K562 (cell line): ENCODE measurements around the gene MGST1. TPM values are rescaled to one million over a fixed set of nuclear protein-coding genes. Genes with fewer than 3 reads are reported as not detected.

Experiments used
- ATAC-seq: fragments of 200-7000 bp; cut with Tn5 transposase; 3 replicates; pipeline ENCODE4 v1.9.1; 2020; ENCODE audit warnings: moderate library complexity
- BruUV-seq: library from RNA; stranded (reverse); fragments of 400-500 nt; replicated peaks from 2 replicates; lab custom pipeline; 2021; lab: Mats Ljungman, UMichigan
- CTCF ChIA-PET: fragments of 300-600 bp; formaldehyde crosslinking; extraction: SDS; loops from one replicate; lab custom pipeline; 2021; ENCODE audit warnings: low intra/inter-chr PET ratio; lab: Yijun Ruan, JAX
- POLR2A ChIA-PET: fragments of 300-600, 350-650 bp; sonication (Branson Sonifier 250); formaldehyde crosslinking; extraction: SDS; loops from one replicate; lab custom pipeline; 2021; ENCODE audit warnings: antibody characterized with exemption, inconsistent platforms; lab: Yijun Ruan, JAX
- DNase-seq, 4 experiments: peaks; one replicate each; pipeline versions ENCODE4 v3.0.0 to v3.0.0-alpha.2; 2011 to 2018; ENCODE audit warnings: low spot score in 3 of 4, mixed read lengths in 3 of 4; ENCODE audit errors: extremely low read depth in 1 of 4
- FAIRE-seq: peaks from 2 replicates; lab custom pipeline; 2011; peaks lifted over from hg19 to GRCh38; lab: Jason Lieb, UNC
- H2AFZ ChIP-seq: 2 replicates; pipeline ENCODE4 v1.6.0; 2011; ENCODE audit warnings: low read depth, low read length, control low read depth, inconsistent platforms
- H3K27ac ChIP-seq: fragments of 200-600 bp; 3 replicates; pipeline ENCODE4 v1.8.0; 2011; ENCODE audit warnings: low read depth, mild to moderate bottlenecking, control low read depth, inconsistent platforms, low read length, moderate library complexity, mixed read lengths; ENCODE audit errors: extremely low read depth
- H3K27me3 ChIP-seq, 2 experiments: fragments of 300-600 bp in 1 of 2; 2 replicates in 1 of 2; 3 replicates in 1 of 2; pipeline versions ENCODE4 v1.6.0 to v1.8.0; 2011; ENCODE audit warnings: inconsistent platforms in 2 of 2, low read length in 2 of 2, mild to moderate bottlenecking in 1 of 2, mixed read lengths in 1 of 2, moderate library complexity in 1 of 2; ENCODE audit not compliant: control insufficient read depth in 2 of 2, insufficient read depth in 2 of 2
- H3K36me3 ChIP-seq: fragments of 300-600 bp; 3 replicates; pipeline ENCODE4 v1.8.0; 2011; ENCODE audit warnings: mild to moderate bottlenecking, low read length, inconsistent platforms; ENCODE audit not compliant: control insufficient read depth, insufficient read depth
- H3K4me1 ChIP-seq, 2 experiments: fragments of 200-600 bp in 1 of 2; replicated peaks in 1 of 2; 2 replicates in 1 of 2; 3 replicates in 1 of 2; pipeline versions ENCODE4 v1.5.1 to v1.8.0; 2011; ENCODE audit warnings: inconsistent platforms in 2 of 2, low read length in 2 of 2, mild to moderate bottlenecking in 1 of 2, mixed read lengths in 1 of 2, moderate library complexity in 1 of 2; ENCODE audit not compliant: control insufficient read depth in 2 of 2, insufficient read depth in 2 of 2
- H3K4me2 ChIP-seq: 2 replicates; pipeline ENCODE4 v1.6.1; 2011; ENCODE audit warnings: low read length, control low read depth, inconsistent platforms, mixed read lengths; ENCODE audit not compliant: insufficient read depth
- H3K4me3 ChIP-seq: fragments of 200-600 bp; sonication (generic), shearing (Covaris generic); 2 replicates; pipeline ENCODE4 v1.5.1; 2016; ENCODE audit warnings: control low read depth, inconsistent platforms
- H3K79me2 ChIP-seq: fragments of 200-600 bp; 3 replicates; pipeline ENCODE4 v1.8.0; 2011; ENCODE audit warnings: low read length, inconsistent platforms; ENCODE audit not compliant: control insufficient read depth, insufficient read depth
- H3K9ac ChIP-seq, 2 experiments: 2 replicates each; pipeline versions ENCODE4 v1.6.0 to v1.6.1; 2011; ENCODE audit warnings: low read depth in 2 of 2, low read length in 2 of 2, control low read depth in 1 of 2, inconsistent platforms in 1 of 2, mild to moderate bottlenecking in 1 of 2, mixed read lengths in 1 of 2; ENCODE audit not compliant: insufficient read depth in 1 of 2
- H3K9me1 ChIP-seq: one replicate; pipeline ENCODE4 v1.6.0; 2011; ENCODE audit warnings: inconsistent platforms, mild to moderate bottlenecking, low read length, moderate library complexity; ENCODE audit not compliant: control insufficient read depth, insufficient read depth
- H3K9me3 ChIP-seq: replicated peaks from 2 replicates; pipeline ENCODE4 v1.5.1; 2011; ENCODE audit warnings: low read depth, low read length, inconsistent platforms; ENCODE audit not compliant: control insufficient read depth, insufficient read depth
- H4K20me1 ChIP-seq: replicated peaks from 2 replicates; pipeline ENCODE4 v1.6.1; 2011; ENCODE audit warnings: low read length, inconsistent platforms, mixed read lengths; ENCODE audit not compliant: control insufficient read depth, insufficient read depth
- SNAPC5 ChIP-seq: fragments of 250-450 bp; sonication (Bioruptor Pico); IDR thresholded peaks from 2 replicates; pipeline ENCODE4 v1.8.0; 2021; ENCODE audit warnings: moderate library complexity, mild to moderate bottlenecking, inconsistent platforms
- ZBTB40 ChIP-seq, 2 experiments: fragments of 450-650 bp in 1 of 2; sonication (generic) in 1 of 2; formaldehyde crosslinking in 1 of 2; IDR thresholded peaks; 2 replicates each; pipeline versions ENCODE4 v1.7.1 to v1.9.0; 2016 to 2022; ENCODE audit warnings: inconsistent platforms in 1 of 2, mild to moderate bottlenecking in 1 of 2, missing genetic modification reagents in 1 of 2
- ZNF23 ChIP-seq: fragments of 250-450 bp; sonication (Bioruptor Pico); IDR thresholded peaks from 2 replicates; pipeline ENCODE4 v1.4.0; 2020; ENCODE audit warnings: mild to moderate bottlenecking
- WGBS: fragments of 100-300 bp; shearing (Covaris generic); methylation state at CpG from one replicate; pipeline ENCODE4 v1.1.6; 2016; ENCODE audit warnings: low coverage, mixed read lengths; ENCODE audit not compliant: insufficient coverage; ENCODE audit errors: missing lambda C conversion rate; 5-methylcytosine and 5-hydroxymethylcytosine counted together
- in situ Hi-C: fragments of 300-500 bp; cut with MboI; formaldehyde crosslinking; loops from 4 replicates; pipeline ENCODE4 v1.15.0; 2018; ENCODE audit warnings: inconsistent platforms, mixed read lengths
- intact Hi-C: fragments of 100-400 bp; cut with micrococcal nuclease; formaldehyde crosslinking; loops from 2 replicates; pipeline ENCODE4 v1.14.2; 2022
- polyA plus RNA-seq, 8 experiments: library from polyadenylated mRNA; depleted of rRNA in 4 of 8; stranded (reverse) in 5 of 8; unstranded in 3 of 8; fragments of >200 nt; fragmentation: Nextera tagmentation in 2 of 8; fragmentation: Illumina TruSeq in 1 of 8; extraction: Ambion mirVana in 2 of 8; extraction: Trizol in 1 of 8; gene quantifications; 2 replicates each; pipeline versions ENCODE4 v1.2.1 to v1.2.3, GENCODE V29; 2011 to 2014; ENCODE audit warnings: inconsistent platforms in 1 of 8, missing spikeins in 1 of 8
- total RNA-seq, 7 experiments: library from RNA; depleted of rRNA in 6 of 7; stranded (reverse); fragments of >200 nt in 6 of 7; fragmentation: Illumina TruSeq in 2 of 7; extraction: Trizol in 2 of 7; gene quantifications; 2 replicates each; pipeline versions ENCODE4 v1.2.1 to v1.2.3, GENCODE V29; 2011 to 2021; ENCODE audit warnings: low replicate concordance in 1 of 7

MGST1 gene
- total and polyA plus RNA-seq, 9 of the 15 experiments (the other 6 are each of a cell fraction or from before 2014, with no cell fraction given) = 12.1 to 190 (median 73.3) TPM

DNA sequence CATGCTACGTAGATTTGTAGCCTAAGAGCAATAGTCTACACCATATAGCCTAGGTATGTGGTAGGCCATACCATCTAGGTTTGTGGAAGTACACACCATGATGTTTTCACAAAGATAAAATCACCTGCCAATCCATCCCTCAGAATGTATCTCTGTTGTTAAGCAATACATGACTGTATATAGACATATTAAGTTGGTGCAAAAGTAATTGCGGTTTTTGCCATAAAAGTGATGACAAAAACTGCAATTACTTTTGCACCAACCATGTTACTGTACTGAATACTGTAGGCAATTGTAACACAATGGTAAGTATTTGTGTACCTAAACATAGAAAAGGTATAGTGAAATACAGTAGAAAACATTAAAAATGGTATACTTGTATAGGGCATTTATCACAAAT is 40.5 kb downstream of the MGST1 start:
- no peak for ATAC-seq
- BruUV-seq = no TSS peak
- intact Hi-C loops = no loop called here
- Histone ChIP-seq H3K9me3 (no peaks in the 10 kb centered on the region), H3K36me3 (no peaks in the 10 kb centered on the region), H4K20me1 (no peaks in the 10 kb centered on the region)
- no peak for TF ChIP-seq SNAPC5 (CRISPR knock-in tag)
- no peak for TF ChIP-seq ZNF23 (CRISPR knock-in tag)
- 0 out of 2 replicates have a peak, but pooled peaks have one; percentile 23 for TF ChIP-seq ZBTB40 (IDR thresholded peaks at IDR 0.05)
- TF ChIP-seq ZBTB40 (CRISPR knock-in tag; IDR thresholded peaks at IDR 0.05) = no peak
- TF ChIP-seq, all 486 proteins: peak for 1
- Histone ChIP-seq H3K4me3 (no peak overlapping the region), H3K79me2 (no peaks in the 10 kb centered on the region), H3K4me2 (no peak overlapping the region), H3K9me1 (no peaks in the 10 kb centered on the region), H3K4me1 (no peaks in the 10 kb centered on the region; a peak in 1 of 5 replicates), H3K27ac (no peak overlapping the region), H3K27me3 (no peaks in the 10 kb centered on the region), H3K9ac (no peak overlapping the region), H2AFZ (no peak overlapping the region)
- DNase-seq = no peak
- ChIA-PET CTCF (no interaction called here), POLR2A (no interaction called here)
- in situ Hi-C loops = no loop called here
- FAIRE-seq = no peak
- 0% methylated on average over 1 of the region's 2 CpGs for WGBS
